HG03175 (cell line): ENCODE results near the gene PUM2.

Experiments
- ATAC-seq: cut with Tn5 transposase; IDR thresholded peaks from one replicate; pipeline ENCODE4 v1.9.1; 2021; ENCODE audit warnings: mild to moderate bottlenecking, moderate library complexity; ENCODE audit not compliant: unreplicated experiment

PUM2 gene

DNA sequence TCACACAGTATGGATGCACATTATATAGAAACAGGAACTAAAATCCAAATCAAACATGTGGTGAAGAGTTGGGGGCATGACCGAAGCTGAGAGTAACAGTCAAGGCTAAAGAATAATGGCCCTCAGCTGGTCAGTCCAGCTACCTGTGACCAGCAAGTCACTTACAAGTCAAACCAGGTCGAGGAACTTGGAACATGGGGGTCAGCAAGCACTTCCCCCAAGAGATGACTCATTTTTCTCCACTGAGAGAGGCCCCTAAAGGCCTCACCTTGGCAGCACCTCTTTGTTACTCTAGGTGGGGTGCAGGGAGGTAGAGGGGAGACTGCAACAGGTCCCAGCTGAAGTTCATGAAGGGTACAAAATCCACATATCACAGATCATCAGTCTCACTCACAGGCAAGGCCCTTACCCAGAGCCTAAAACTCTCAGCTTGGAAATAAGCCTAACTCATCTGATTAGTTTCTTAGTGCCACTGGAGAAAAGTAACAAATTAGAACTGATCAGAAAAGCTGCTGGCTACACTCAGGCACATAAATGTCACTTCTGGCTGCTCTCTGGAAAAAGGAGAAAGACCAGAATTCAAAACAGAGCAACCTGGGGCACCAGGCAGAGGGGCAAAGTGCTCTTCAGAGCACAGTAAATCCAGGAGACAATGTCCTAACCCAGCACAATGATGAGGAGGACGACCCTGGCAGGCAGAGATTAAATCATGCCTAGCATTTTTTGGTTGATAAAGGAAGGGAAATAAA, 129.7 kb downstream of the PUM2 start:
- no peak for ATAC-seq

DNA sequence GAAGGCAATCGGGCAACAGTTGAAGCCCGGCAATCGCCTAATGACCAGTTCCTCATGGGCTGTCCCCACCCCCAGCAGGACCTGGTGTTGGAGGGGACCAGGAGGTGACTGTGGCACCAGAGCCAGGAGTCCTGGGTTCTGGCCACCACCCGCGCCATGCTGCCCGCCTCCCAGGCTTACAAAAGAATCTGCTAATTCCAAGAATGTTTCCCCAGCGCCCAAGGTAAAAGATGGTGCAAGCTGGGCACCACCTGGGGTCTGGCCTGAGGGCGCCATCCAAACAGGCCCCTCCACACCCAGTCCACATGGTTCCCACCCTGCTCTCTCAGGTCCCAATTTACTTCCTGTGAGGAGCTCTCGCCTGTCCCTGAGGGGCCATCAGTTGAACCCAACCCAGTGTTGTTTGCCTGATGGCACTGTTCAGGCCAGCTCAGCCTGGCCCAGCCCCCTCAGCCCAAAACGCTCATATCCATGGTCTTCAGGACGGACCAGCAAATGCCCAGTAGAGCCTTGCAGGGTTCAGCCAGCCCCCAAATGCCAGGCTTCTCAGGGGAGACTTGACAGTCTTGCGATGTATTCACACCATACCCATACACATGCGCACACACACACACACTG, 130.8 kb downstream of the PUM2 start:
- no peak for ATAC-seq

DNA sequence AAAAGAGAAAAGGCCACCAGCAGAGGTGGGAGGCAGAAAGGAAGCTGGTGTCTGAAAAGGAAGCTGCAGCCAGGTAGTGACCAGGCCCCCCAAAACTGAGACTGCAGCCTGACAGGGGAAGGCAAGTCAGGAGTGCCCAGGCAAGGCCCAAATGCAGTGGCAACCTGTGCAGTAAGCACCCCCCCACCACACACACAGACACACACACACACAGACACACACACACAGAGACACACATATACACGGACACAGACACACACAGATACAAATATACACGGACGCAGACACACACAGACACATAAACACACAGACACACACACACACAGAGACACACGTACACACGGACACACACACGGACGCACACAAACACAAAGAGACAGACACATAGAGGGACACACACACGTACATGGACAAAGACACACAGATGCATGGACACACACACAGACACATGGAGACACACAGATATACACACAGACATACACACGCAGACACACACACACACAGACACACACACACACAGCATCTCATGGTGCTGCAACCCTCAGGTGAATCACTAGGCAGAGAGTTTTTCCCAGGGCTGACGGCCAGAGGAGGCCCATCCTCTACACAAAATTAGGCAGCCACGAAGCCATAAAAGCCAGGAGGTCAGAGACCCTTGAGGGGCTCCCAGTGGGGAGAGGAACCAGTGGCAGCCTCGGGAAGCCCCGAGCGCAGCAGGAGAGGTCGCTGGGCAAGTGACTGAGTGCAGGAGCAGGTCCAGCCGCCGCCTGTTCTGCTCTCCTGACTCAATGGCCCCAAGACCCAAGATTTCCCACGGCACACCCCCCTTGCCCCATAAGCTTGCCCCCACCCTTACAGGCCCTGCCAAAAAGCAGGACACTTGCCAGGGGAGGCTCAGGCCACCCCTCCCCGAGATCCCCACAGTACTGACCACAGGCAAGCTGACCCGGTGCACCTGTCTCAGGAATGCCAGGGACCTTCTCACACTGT, 132.0 kb downstream of the PUM2 start:
- no peak for ATAC-seq

DNA sequence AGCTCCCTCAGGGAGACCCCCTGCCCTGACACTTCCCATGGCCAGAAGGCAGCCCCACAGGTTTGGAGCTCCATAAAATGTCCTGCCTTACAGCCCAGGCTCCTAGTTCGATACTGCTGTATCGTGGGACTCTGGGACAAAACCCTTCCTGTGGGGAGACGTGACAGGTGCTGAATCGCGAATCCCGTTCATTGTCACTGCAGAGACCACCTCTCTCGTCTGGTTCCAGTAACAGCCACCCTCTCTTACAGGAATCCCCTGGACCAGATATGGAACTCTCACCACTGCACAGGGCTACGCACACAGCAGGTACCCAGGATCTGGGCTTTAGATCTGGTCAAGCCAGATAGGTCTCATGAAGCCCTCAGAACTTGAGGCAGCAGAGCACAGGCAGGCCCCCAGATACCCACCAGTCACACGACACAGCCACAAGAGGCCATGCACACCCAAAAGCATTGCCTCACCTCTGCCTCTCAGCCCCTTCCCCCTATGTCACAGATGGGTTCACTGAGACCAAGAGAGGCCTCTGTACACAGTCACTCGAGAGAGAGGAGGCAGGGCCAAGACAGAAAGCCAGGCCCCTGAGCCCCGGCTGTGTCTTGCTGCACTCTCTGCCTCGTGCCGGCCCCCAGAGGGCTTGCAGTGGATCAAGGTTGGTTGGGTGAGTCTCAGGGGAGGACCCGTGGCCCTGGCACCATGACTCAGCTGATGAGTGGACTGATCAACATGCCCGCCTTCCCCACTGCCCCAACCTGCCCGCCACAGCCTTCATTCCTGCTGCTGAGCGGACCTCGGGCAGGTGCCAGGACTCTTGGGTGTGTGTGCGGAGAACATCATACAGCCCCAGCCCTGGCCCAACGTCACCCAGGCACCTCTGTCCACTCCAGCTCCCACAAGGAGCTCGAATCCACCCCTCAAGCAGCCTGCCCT, 133.3 kb downstream of the PUM2 start:
- ATAC-seq: no peak

DNA sequence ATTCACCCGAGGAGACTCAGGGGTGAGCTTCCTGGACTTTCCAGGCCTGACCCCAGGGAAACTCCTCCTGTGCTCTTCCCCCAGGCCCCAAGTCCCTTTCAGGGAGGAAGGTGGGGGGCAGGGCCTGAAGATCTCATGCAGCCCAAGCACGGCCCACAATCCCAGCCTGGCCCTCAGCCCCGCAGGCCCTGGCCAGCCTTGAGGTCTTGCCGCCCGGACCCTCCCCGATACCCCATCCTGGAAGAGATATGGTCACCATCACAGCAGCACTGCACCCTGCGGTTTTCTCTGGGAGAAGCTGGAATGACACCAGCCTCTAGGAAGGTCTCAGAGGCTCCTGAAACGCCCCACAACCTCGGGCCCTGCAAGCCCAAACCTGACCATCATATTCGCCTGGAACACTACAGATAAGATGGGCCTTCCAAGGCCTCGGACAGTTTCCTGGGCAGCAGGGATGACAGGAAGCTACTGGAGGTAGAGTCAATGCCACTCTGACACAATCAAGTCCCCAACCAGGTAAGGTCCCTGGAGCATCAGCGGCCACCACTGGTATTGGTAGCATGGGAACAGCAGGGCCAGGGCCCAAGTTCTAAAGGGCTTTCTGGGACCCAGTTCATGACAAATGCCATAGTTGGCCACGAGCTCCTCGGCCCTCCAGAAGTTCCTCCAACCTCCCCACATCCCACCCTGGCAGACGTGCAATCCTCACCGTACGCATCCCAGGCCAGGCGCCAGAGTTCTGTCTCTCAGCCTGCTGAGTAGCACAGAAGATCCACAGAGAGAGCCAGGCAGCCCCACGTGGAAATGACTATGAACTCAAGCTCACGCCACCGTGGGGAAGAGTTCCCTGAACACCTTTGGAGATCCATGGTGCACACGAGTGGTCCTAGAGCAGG, 134.3 kb downstream of the PUM2 start:
- ATAC-seq: no peak

DNA sequence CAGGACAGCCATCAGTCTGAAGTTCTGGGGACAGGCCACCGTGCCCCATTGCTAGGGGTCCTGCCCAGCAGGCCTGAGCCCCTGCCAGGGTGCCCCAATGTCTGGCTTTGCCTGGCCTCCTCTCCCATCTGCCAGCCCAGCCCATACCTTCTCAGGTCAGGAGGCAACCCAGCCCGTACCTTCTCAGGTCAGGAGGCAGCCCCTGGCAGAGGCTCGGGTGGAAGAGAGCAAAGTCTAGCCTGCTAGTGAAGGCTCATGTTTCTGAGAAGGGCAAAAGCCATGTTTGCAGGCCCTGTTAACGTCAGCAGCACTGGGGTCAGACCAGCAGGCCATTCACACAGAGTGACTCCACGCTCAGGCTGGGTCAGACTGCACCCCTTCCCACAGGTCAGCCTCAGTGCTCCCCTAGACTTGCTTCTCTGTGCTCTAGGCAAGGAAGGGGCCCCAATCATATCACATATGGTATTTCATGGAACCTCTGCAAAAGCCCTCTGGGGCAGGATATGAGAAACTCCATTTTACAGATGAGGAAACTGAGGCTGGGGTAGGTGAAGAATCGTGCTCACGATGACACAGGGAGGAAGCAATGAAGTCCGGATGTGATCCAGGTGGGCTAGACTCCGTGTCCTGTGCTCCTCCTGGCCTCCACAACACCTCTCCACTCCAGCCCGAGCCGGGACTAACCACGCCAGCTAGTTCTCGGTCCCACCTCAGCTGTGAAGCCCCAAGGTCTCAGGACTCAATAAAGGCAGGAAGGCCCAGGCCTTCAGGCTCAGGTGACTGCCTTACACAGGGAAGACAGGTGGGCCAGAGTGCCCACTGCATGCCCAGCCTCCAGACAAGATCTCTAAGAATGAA, 135.2 kb downstream of the PUM2 start:
- ATAC-seq: no peak

DNA sequence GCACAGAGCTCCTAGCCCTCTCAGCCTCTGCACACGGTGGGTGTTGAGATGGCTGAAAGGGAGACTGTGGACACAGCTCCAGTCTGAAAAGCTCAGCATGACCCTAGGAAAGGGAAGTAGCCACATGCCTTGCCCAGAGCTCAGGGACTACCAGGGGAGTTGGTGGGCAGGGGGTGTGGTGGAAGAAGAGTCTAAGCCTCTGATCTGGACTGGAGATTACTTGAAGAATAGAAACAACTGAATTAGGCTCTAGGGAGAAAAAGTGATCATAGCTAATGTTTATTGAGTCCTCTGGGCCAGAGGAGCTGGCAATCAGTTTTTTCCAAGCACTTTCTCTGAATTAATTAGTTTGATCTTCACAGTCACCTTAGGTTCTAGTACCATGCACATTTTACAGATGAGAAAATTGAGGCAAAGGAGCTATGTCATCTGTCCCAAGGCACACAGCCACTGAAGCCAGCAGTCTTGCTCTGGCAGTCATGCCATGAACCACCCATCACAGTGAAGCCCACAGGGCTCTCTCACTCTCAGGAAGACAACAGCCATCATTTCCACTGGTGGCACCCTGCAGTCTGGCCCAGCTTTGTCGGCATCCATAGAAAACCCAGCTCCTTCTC, 136.0 kb downstream of the PUM2 start:
- no peak for ATAC-seq

DNA sequence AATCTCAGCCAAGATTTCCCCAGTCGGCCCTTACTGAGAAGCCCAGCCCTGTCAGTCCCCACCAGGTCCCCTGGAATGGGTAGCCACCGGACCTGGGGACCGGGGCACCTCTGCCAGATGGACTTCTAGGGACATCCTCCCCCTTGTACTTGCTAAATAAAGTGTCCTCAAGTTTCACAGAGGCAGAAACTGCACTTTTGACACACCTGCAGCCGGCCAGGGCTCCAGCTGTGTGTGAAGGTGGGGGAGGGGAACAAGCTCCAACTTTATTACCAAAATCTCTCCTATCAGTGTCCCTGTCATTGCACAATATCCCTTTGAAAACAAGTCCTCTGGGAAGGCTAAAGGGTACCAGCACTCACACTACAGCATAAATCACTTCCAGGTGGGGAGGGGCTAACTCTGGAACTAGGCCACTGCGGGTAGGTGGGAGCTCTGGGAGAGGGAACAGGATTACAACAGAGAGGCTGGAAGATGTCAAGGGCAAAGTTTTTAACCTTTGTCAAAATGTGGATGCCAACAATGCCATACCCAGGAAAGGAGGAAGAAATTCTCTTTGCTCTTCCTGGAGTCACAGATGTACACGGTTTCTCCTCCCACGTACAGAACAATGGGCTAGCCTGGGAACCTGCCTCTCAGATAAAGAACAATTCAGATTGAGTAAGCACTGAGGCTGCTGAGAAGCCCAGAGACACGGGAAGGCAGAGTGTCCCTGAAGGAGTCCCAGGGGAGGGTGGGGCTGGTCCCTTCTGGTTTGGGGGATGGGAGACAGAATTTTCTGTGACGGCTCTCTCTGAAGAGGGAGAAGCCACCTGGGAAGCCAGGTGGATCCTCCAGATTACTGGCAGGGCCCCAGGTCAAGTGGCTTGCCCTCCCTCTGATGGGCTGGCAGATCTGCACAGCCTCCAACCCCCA, 136.7 kb downstream of the PUM2 start:
- ATAC-seq: no peak

DNA sequence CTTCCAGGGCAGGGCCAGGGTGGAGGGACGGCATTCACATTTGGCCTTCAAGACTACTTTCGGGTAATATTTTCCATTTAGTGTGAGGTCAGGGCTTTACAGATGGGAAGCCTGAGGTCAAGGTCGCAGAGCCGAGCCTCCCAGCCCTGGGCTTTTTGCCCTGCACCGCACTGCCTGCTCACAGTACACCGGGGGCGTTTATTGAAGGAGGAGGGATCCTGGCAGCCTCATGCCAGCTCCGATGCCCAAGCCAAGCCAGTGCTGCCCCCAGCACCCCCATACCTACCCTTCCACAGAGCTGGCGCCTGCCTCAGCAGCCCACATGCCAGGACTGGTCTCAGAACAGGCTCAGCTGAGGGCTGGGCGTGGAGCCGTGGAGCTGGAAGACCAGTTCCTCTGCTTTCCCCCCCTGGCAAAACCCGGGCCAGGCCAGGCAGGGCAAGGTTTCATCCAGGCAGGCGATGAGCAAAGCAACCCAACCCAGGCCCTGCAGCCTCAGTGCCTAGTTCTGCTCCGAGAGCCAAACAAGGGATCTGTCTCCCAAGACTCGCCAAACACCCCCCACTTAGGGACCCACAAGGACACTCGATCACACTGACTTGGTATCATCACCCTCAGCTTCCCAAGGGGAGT, 137.7 kb downstream of the PUM2 start:
- no peak for ATAC-seq

DNA sequence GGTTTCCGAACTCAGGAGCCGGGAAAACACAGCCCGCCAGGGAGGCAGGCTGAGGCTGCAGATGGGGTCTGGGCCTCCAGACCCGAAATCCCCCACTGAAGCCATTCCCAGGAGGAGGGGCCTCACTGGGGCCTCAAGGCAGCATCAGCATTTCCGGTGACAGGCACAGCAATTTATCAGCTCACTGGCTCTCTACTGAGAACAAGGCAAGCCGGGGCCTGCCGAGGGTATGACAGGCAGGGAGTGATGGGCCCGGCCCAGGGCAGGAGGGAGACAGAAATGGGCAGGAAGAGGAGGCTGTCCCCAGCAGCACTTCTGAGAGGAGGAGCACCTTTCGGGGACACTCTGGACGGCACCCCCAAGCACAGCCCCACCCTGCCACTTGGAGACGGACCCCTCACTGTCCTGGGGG, 138.2 kb downstream of the PUM2 start:
- ATAC-seq: no peak

DNA sequence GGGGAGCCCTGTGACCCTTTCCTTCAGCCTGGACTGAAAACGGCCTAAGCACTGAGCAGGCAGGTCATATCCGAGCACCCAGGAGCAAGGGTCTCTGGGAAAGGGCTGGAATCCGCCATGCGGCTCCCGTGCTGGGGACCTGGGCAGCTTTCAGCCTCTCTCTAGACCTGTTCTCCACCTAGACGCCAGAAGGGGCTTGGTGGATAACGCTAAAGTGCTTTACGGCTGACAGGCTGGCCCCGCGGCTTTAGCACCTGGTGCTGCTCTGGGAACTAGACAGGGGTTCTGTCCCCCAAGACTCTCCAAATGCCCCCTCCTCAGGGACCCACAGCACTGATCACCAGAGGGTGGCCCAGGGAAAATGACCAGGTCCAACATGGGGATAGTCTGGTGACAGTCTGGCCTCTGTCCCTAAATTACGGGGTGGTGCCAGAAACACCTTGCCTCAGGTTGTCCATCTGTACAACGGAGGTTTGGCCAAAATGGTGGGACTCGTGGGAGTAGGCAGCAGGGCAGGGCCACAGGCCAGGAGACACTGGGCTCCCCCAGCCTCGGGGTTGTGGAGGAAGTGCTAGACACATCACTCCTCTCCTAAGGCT, 138.7 kb downstream of the PUM2 start:
- ATAC-seq: no peak

DNA sequence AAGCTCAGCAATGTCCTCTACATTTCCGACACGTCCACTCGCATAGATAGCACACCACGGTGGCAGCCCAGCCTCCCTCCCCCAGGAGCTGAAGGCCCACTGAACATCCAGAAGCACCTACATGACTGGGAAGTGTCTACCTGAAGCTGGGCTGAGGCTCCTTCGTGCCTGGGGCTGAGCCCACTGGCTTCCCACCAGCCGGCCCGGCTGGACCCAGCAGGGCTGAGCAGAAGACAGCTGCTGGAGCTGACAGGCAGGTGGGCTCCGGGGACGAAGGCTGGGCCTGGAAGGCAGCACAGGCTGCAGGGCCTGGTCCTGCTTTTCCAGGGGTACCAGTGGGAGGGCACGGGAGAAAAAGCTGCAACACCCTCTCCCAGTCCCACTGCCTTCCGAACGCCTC, 139.2 kb downstream of the PUM2 start:
- ATAC-seq: no peak

DNA sequence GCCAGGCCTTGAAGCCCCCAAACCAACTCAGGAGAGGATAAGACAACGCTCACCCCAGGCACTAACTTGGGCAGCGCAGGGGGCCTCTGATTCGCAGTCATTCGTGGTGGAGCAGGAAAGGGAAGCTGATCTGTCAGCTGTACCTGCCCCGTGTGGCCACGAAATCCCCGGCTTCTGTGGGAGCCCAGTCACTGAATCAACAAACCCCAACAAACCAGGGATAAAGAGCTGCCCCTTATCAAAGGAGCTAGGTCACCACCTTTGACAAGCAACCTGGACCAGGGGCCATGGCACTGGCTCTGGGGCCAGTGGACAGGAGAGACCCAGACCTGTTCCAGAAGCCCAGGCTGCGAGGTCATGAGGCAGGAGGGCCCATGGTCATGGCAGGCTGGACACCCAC, 140.2 kb downstream of the PUM2 start:
- no peak for ATAC-seq

DNA sequence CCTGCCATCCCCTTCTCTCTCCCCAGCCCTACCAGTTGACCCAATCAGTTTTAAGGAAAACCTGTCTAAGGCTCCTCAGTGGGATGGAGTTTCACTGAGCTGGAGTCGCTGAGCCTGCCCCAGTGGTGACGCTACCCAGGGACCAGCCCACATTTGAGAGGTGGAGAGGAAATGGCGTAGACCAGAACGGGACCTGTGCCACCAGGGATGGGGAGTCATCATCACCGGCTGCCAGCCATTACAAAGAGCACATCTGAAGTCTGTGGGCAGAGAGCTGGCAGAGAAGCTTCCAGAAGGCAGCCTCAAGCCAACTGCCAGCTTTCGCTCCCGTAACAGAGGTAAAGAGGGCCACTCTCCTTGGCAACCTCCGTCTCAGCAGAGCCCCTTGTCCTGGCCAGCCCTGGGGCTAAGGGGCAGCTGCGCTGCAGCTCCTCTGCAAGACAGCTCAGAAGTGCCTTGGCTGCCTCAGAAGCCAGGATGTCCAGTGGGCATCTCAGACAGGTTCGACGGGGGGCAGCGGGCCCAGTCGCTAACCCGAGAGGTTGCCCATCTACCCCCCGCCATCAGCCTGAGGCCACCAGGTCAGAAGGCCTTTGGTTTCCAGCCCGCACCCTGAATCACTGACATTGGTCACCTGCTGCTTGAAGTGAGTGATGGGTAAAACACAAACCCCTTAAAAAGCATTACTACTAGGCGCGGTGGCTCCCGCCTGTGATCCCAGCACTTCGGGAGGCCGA, 141.1 kb downstream of the PUM2 start:
- no peak for ATAC-seq

DNA sequence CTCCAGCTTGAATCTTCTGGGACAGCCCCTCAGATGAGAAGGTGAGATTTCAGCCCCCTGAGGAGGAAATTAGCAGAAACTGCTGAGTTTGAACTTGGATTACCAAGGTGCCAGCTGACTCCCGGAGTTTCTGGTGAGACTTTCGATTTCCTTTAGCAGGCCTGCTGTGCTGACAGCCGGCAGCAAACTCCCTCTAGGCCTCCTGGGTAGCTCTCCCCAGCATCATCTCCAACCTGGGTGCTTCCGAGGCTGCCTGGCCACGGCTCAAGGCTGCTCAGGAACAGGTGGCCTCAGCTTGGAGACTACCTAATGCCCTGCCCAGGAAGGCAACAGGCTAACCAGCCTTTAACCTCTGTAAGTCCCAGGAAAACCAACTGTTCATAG, 142.2 kb downstream of the PUM2 start:
- no peak for ATAC-seq

DNA sequence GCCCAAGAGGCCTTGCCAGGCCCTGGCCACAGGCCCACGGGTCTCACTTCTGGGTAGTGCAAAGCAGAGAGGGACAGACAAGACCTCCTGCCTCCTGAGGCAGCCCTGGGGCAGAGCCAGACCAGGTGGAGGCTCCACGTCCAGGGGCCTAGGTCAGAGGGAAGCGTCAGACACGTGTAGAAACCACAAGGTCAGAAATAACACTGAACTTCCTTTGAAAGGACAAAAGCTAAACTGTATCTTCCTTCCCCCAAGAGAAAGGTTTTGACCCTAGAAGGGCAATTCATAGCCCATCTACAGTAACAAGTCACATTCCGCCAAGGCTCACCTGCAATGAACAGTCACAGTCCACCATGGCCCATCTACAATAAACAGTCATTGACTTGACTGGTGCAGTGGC, 143.6 kb downstream of the PUM2 start:
- peak; percentile 43 for ATAC-seq
